Activated CD8-positive, alpha-beta memory T cell treated with anti-CD3 and anti-CD28 coated beads, Interleukin-2, amount 50 U/mL, for 48 hours (primary cell): ENCODE data around the gene BMP7.
"Not testable (repeated sequence)": the region's sequence is repeated elsewhere in the genome, so short reads cannot be mapped to it uniquely, and the experiment has no call there.

Experiments
- DNase-seq: peaks from one replicate; pipeline ENCODE4 v3.0.0-alpha.2; 2020

BMP7 gene

GRCh38 chr20:57164872-57165271 is 101.6 kb downstream of the BMP7 start:
- no peak for DNase-seq

- DNase-seq: no peak
Observed at GRCh38 chr20:57163041-57163440, 103.4 kb downstream of the BMP7 start.

- DNase-seq: no peak
Observed at GRCh38 chr20:57162362-57162652, 104.1 kb downstream of the BMP7 start.

GRCh38 chr20:57161478-57162361 is 104.7 kb downstream of the BMP7 start:
- DNase-seq: no peak

- no peak for DNase-seq
Observed at GRCh38 chr20:57160985-57161384, 105.5 kb downstream of the BMP7 start.

GRCh38 chr20:57159945-57160610 is 106.4 kb downstream of the BMP7 start:
- DNase-seq: no peak

- DNase-seq: no peak
Observed at GRCh38 chr20:57159193-57159851, 107.1 kb downstream of the BMP7 start.

- no peak for DNase-seq
Observed at GRCh38 chr20:57158474-57158873, 108.0 kb downstream of the BMP7 start.

GRCh38 chr20:57157787-57158186 is 108.7 kb downstream of the BMP7 start:
- DNase-seq: not testable (repeated sequence)

GRCh38 chr20:57157106-57157691 is 109.2 kb downstream of the BMP7 start:
- no peak for DNase-seq

GRCh38 chr20:57156011-57156729 is 110.3 kb downstream of the BMP7 start:
- no peak for DNase-seq

- no peak for DNase-seq
Observed at GRCh38 chr20:57155415-57155814, 111.0 kb downstream of the BMP7 start.

GRCh38 chr20:57153238-57153905 is 113.1 kb downstream of the BMP7 start:
- DNase-seq: no peak

GRCh38 chr20:57152557-57152956 is 113.9 kb downstream of the BMP7 start:
- DNase-seq: no peak

- no peak for DNase-seq
Observed at GRCh38 chr20:57150559-57150958, 115.9 kb downstream of the BMP7 start.

- no peak for DNase-seq
Observed at GRCh38 chr20:57148263-57148662, 118.2 kb downstream of the BMP7 start.

GRCh38 chr20:57147185-57147584 is 119.3 kb downstream of the BMP7 start:
- no peak for DNase-seq

- DNase-seq: no peak
Observed at GRCh38 chr20:57146155-57146554, 120.3 kb downstream of the BMP7 start.

GRCh38 chr20:57145089-57145631 is 121.3 kb downstream of the BMP7 start:
- no peak for DNase-seq

GRCh38 chr20:57143173-57143572 is 123.3 kb downstream of the BMP7 start:
- no peak for DNase-seq

GRCh38 chr20:57142667-57143066 is 123.8 kb downstream of the BMP7 start:
- no peak for DNase-seq

GRCh38 chr20:57141492-57141891 is 124.9 kb downstream of the BMP7 start:
- DNase-seq: no peak
